ENCODE results near the gene ZNF358. TPM values are rescaled to one million over a fixed set of nuclear protein-coding genes. Genes with fewer than 3 reads are reported as not detected.
A peak's percentile ranks its signal among the peaks of the same experiment; 100 is the strongest.

The ZNF358 gene
- total and polyA plus RNA-seq, 2 of the 13 experiments (the other 11 are each of a cell fraction or from before 2014, with no cell fraction given) = 9.1 to 37.0 TPM

- TF ChIP-seq ZNF687 (CRISPR knock-in tag; IDR thresholded peaks at IDR 0.05) = peak; percentile 15; the same call in 1 of the 2 replicates
These were observed 430 bp downstream of the ZNF358 start (continued) for GRCh38 chr19:7516333-7516732.

GRCh38 chr19:7516878-7517277 lies 975 bp downstream of the ZNF358 start:
- 80% methylated on average over 2 of the region's 4 CpGs for WGBS (ENCODE audit: low lambda C conversion rate)
- BruUV-seq (replicated peaks) = no TSS peak
- no peak for FAIRE-seq

More at GRCh38 chr19:7516878-7517277, 975 bp downstream of the ZNF358 start:
- Histone ChIP-seq H2AFZ (ENCODE audit: low read length) (no peak overlapping the region), H4K20me1 (ENCODE audit: insufficient read depth, low read length) (no peaks in the 10 kb centered on the region), H3K79me2 (ENCODE audit: insufficient read depth, low read length) (no peaks in the 10 kb centered on the region), H3K9ac (ENCODE audit: insufficient read depth, low read depth, low read length) (peak overlapping the region; percentile 85), H3K27me3 (ENCODE audit: control insufficient read depth in 1 of 2, insufficient read depth in 2 of 2, low read length in 2 of 2) (no peaks in the 10 kb centered on the region), H3K4me3 (replicated peaks in 1 of 3; ENCODE audit: insufficient read depth in 1 of 3, low read depth in 2 of 3, low read length in 3 of 3) (peak overlapping the region; percentile 62 to 75 (median 65)), H3K4me2 (ENCODE audit: low read depth, low read length) (peak overlapping the region; percentile 85), H3K27ac (ENCODE audit: extremely low read length, insufficient read depth, low read length) (peak overlapping the region; percentile 41), H3K4me1 (ENCODE audit: insufficient read depth, low read length) (peaks cover 22% of the 10 kb centered on the region), H3K9me3 (ENCODE audit: low read length) (no peaks in the 10 kb centered on the region), H3K36me3 (replicated peaks in 1 of 2; ENCODE audit: control insufficient read depth in 1 of 2, insufficient read depth in 2 of 2, low read length in 2 of 2) (no peaks in the 10 kb centered on the region)
- ATAC-seq (0 out of 3 replicates have a peak, but pooled peaks have one; percentile 12), DNase-seq (ENCODE audit: low spot score) (no peak)
- intact Hi-C loops (cut with micrococcal nuclease; ENCODE audit: unreplicated experiment) (no loop called here), in situ Hi-C loops (cut with HindIII; ENCODE audit: extremely low pct_ligation_motif_present, low pct_unique_long_range_greater_than_20kb) (no loop called here)
- CTCF ChIA-PET (ENCODE audit: low intra/inter-chr PET ratio, low total read pairs) = no interaction called here
- 0 out of 2 replicates have a peak, but pooled peaks have one; percentile 34 for TF ChIP-seq ZBTB10 (CRISPR knock-in tag; IDR thresholded peaks at IDR 0.05; ENCODE audit: borderline replicate concordance)
- no peak for TF ChIP-seq ZBTB21 (CRISPR knock-in tag; IDR thresholded peaks at IDR 0.05)
- no peak for TF ChIP-seq BHLHE40 (IDR thresholded peaks at IDR 0.05; ENCODE audit: low read length)
- no peak for TF ChIP-seq SALL1 (CRISPR knock-in tag; IDR thresholded peaks at IDR 0.05)
- TF ChIP-seq ARID4A (CRISPR knock-in tag; IDR thresholded peaks at IDR 0.05; ENCODE audit: borderline replicate concordance) = 0 out of 2 replicates have a peak, but pooled peaks have one; percentile 23
- POLR2A ChIA-PET = interaction anchor here (1.0 to 1.9 kb wide), 3 partner anchors 10 to 118 kb away, joined by 3 to 7 read pairs (median 4); partner anchors contain the start of gene PNPLA6

All from HepG2 (cell line).